ENCODE results near the gene KIF2C. TPM values are rescaled to one million over a fixed set of nuclear protein-coding genes. Genes with fewer than 3 reads are reported as not detected.

KIF2C gene
- total RNA-seq, 1 experiment from 2014 or later: 98.7 TPM

GRCh38 chr1:44780583-44781121, 41.0 kb downstream of the KIF2C start:
- Histone ChIP-seq H3K9me2 (replicated peaks; ENCODE audit: low read length) (no peaks in the 10 kb centered on the region), H3K4me2 (ENCODE audit: low read length) (no peak overlapping the region), H3K79me2 (ENCODE audit: low read length) (peaks cover 35% of the 10 kb centered on the region), H3K9ac (ENCODE audit: low read length) (no peak overlapping the region), H3K27me3 (ENCODE audit: low read length) (no peaks in the 10 kb centered on the region), H2AFZ (ENCODE audit: low read length) (no peak overlapping the region), H4K20me1 (ENCODE audit: low read length) (peaks cover 40% of the 10 kb centered on the region), H3F3A (ENCODE audit: low read length, unreplicated experiment) (peaks cover 11% of the 10 kb centered on the region), H3K36me3 (ENCODE audit: low read depth, low read length) (peaks cover 55% of the 10 kb centered on the region), H3K4me1 (ENCODE audit: insufficient read depth, low read length) (peaks cover 15% of the 10 kb centered on the region), H3K9me3 (ENCODE audit: low read length) (no peaks in the 10 kb centered on the region), H3K27ac (ENCODE audit: low read length) (no peak overlapping the region), H3K4me3 (ENCODE audit: low read length) (no peak overlapping the region)
- CTCF ChIA-PET: no interaction called here
- DNase-seq (peak; percentile 1), ATAC-seq (no peak)
- no TSS peak for BruUV-seq (replicated peaks)
- no peak for TF ChIP-seq CTCF (conservative IDR thresholded peaks at IDR 0.05; ENCODE audit: low read depth, low read length)
- TF ChIP-seq EZH2 (IDR thresholded peaks at IDR 0.05; ENCODE audit: low read length, unreplicated experiment): no peak
- TF ChIP-seq EZH2phosphoT487 (IDR thresholded peaks at IDR 0.05; ENCODE audit: borderline replicate concordance, low read length): no peak
- intact Hi-C loops (cut with micrococcal nuclease): no loop called here
- POLR2A ChIA-PET (ENCODE audit: unreplicated experiment): no interaction called here

- peaks cover 26% of the 10 kb centered on the region for H3K36me3 ChIP-seq (ENCODE audit: low read depth, low read length)
- no peak overlapping the region for H3K9ac ChIP-seq (ENCODE audit: low read length)
- H3K9me2 ChIP-seq (replicated peaks; ENCODE audit: low read length): no peaks in the 10 kb centered on the region
- DNase-seq (no peak), ATAC-seq (no peak)
- H3K27me3 ChIP-seq (ENCODE audit: low read length): no peaks in the 10 kb centered on the region
- no TSS peak for BruUV-seq (replicated peaks)
- peaks cover 11% of the 10 kb centered on the region for H3F3A ChIP-seq (ENCODE audit: low read length, unreplicated experiment)
- CTCF ChIA-PET: no interaction called here
- intact Hi-C loops (cut with micrococcal nuclease): no loop called here
- no peak overlapping the region for H3K27ac ChIP-seq (ENCODE audit: low read length)
- H2AFZ ChIP-seq (ENCODE audit: low read length): no peak overlapping the region
- peaks cover 4% of the 10 kb centered on the region for H3K79me2 ChIP-seq (ENCODE audit: low read length)
- TF ChIP-seq CTCF (conservative IDR thresholded peaks at IDR 0.05; ENCODE audit: low read depth, low read length) (no peak), EZH2 (IDR thresholded peaks at IDR 0.05; ENCODE audit: low read length, unreplicated experiment) (no peak), EZH2phosphoT487 (IDR thresholded peaks at IDR 0.05; ENCODE audit: borderline replicate concordance, low read length) (no peak)
- peaks cover 11% of the 10 kb centered on the region; the same call in 1 of the 2 replicates for H4K20me1 ChIP-seq (ENCODE audit: low read length)
- H3K4me1 ChIP-seq (ENCODE audit: insufficient read depth, low read length): no peaks in the 10 kb centered on the region
- POLR2A ChIA-PET (ENCODE audit: unreplicated experiment): no interaction called here
- no peaks in the 10 kb centered on the region for H3K9me3 ChIP-seq (ENCODE audit: low read length)
- H3K4me3 ChIP-seq (ENCODE audit: low read length): no peak overlapping the region
- H3K4me2 ChIP-seq (ENCODE audit: low read length): no peak overlapping the region
These were observed 44.1 kb downstream of the KIF2C start for GRCh38 chr1:44783697-44784093.

- no peaks in the 10 kb centered on the region for H3K9me3 ChIP-seq (ENCODE audit: low read length)
- no peak for ATAC-seq
- no peaks in the 10 kb centered on the region for H3K4me1 ChIP-seq (ENCODE audit: insufficient read depth, low read length)
- H3K4me3 ChIP-seq (ENCODE audit: low read length): no peak overlapping the region
- peaks cover 4% of the 10 kb centered on the region; the same call in 1 of the 2 replicates for H4K20me1 ChIP-seq (ENCODE audit: low read length)
- intact Hi-C loops (cut with micrococcal nuclease): no loop called here
- H3K9ac ChIP-seq (ENCODE audit: low read length): no peak overlapping the region
- H3K36me3 ChIP-seq (ENCODE audit: low read depth, low read length): peaks cover 20% of the 10 kb centered on the region; the same call in 1 of the 2 replicates
- no peaks in the 10 kb centered on the region for H3K9me2 ChIP-seq (replicated peaks; ENCODE audit: low read length)
- no peaks in the 10 kb centered on the region for H3K79me2 ChIP-seq (ENCODE audit: low read length)
- H3F3A ChIP-seq (ENCODE audit: low read length, unreplicated experiment): peaks cover 11% of the 10 kb centered on the region
- DNase-seq: no peak
- CTCF ChIA-PET: no interaction called here
- BruUV-seq (replicated peaks): no TSS peak
- no peaks in the 10 kb centered on the region for H3K27me3 ChIP-seq (ENCODE audit: low read length)
- H3K4me2 ChIP-seq (ENCODE audit: low read length): no peak overlapping the region
- TF ChIP-seq EZH2phosphoT487 (IDR thresholded peaks at IDR 0.05; ENCODE audit: borderline replicate concordance, low read length) (no peak), EZH2 (IDR thresholded peaks at IDR 0.05; ENCODE audit: low read length, unreplicated experiment) (no peak), CTCF (conservative IDR thresholded peaks at IDR 0.05; ENCODE audit: low read depth, low read length) (no peak)
- H2AFZ ChIP-seq (ENCODE audit: low read length): no peak overlapping the region
- no peak overlapping the region for H3K27ac ChIP-seq (ENCODE audit: low read length)
- POLR2A ChIA-PET (ENCODE audit: unreplicated experiment): no interaction called here
These were observed 44.7 kb downstream of the KIF2C start for GRCh38 chr1:44784094-44785028.
